Pancreas (tissue), 10 donors: ENCODE data around the gene DEDD. TPM values are rescaled to one million over a fixed set of nuclear protein-coding genes. Genes with fewer than 3 reads are reported as not detected.

Source experiments
- ATAC-seq, 4 donors: fragments of 200-7000 bp; cut with Tn5 transposase; one replicate each; pipeline versions ENCODE4 v1.8.0 to v1.9.1; 2020; ENCODE audit warnings: mild to moderate bottlenecking in 4 of 4, moderate library complexity in 4 of 4
- DNase-seq, 6 donors: peaks; one replicate each; pipeline ENCODE4 v3.0.0-alpha.2; 2020
- FAIRE-seq: peaks from 2 replicates; lab custom pipeline; 2012; peaks lifted over from hg19 to GRCh38; lab: Jason Lieb, UNC
- H3K27ac ChIP-seq, 4 donors: fragments of 200-600 bp; sonication (generic); 1 replicate in 3 of 4; 2 replicates in 1 of 4; pipeline versions ENCODE4 v1.5.0 to v1.8.0; 2020
- H3K27me3 ChIP-seq, 4 donors: fragments of 200-600 bp; one replicate each; pipeline ENCODE4 v1.8.0; 2021
- H3K36me3 ChIP-seq, 3 donors: fragments of 200-600 bp; sonication (generic) in 1 of 3; one replicate each; pipeline versions ENCODE4 v1.5.0 to v1.8.0; 2020 to 2021
- H3K4me1 ChIP-seq, 3 donors: fragments of 200-600 bp; one replicate each; pipeline ENCODE4 v1.8.0; 2021
- H3K4me3 ChIP-seq, 4 donors: fragments of 200-600 bp; sonication (generic) in 2 of 4; one replicate each; pipeline versions ENCODE4 v1.5.0 to v1.8.0; 2020 to 2021
- H3K9me3 ChIP-seq, 4 donors: fragments of 200-600 bp; one replicate each; pipeline ENCODE4 v1.8.0; 2021
- CTCF ChIP-seq, 4 donors: fragments of 200-600 bp; sonication (generic) in 3 of 4; IDR thresholded peaks; one replicate each; pipeline versions ENCODE4 v1.5.0 to v1.8.0; 2021; ENCODE audit warnings: antibody characterized with exemption in 4 of 4
- WGBS, 2 donors: extraction: QIAGEN DNeasy Blood & Tissue Kit; methylation state at CpG; one replicate each; pipeline ENCODE4 v1.1.7; 2013; 5-methylcytosine and 5-hydroxymethylcytosine counted together
- intact Hi-C, 3 donors: fragments of 100-400 bp; cut with DNase I; formaldehyde crosslinking; loops; one replicate each; pipeline versions ENCODE4 v1.11.1 to v1.14.2; 2022
- polyA plus RNA-seq, 2 donors: library from polyadenylated mRNA; stranded (reverse); fragments of 200-250 nt; gene quantifications; one replicate each; pipeline ENCODE4 v1.2.3, GENCODE V29; 2013
- total RNA-seq, 6 donors: library from RNA; stranded (reverse); fragmentation: NEBNext Ultra II Directional in 4 of 6; extraction: Animal tissue kit (Norgen Biotek cat#: 25700) in 4 of 6; gene quantifications; one replicate each; pipeline versions ENCODE4 v1.2.1 to v1.2.4, GENCODE V29; 2021 to 2023
- donor health status: healthy with polysubstance abuse.
- donor health status: DM: no; HTN: no; CAD: no; lungs with moderate emphysema.
- donor health status: DM: no; HTN: no; CAD: no.
- donor health status: control.
- donor health status: control.
- donor health status: Bipolar disorder and iron deficiency.
- donor health status: DM: yes; HTN: yes; CAD: no.
- donor health status: DM: no; HTN: no; CAD: no.
- donor health status: DM: no; HTN: no; CAD: no.
- donor health status: DM: yes; HTN: yes; CAD: no.

The DEDD gene
- total and polyA plus RNA-seq, 8 donors: 11.1 to 20.8 (median 15.6) TPM

- intact Hi-C loops: loop anchor here in 1 of 3 donors (10.0 kb wide), 1 partner anchor 104 kb away; no protein-coding TSS in a partner anchor
- no peak for FAIRE-seq
Observed at GRCh38 chr1:161098210-161099068, 34.0 kb downstream of the DEDD start, which contains the start of gene KLHDC9. TSS of gene KLHDC9 (plus strand) at chr1:161098361. CDS start at chr1:161098536, 175 bp downstream.

DNA sequence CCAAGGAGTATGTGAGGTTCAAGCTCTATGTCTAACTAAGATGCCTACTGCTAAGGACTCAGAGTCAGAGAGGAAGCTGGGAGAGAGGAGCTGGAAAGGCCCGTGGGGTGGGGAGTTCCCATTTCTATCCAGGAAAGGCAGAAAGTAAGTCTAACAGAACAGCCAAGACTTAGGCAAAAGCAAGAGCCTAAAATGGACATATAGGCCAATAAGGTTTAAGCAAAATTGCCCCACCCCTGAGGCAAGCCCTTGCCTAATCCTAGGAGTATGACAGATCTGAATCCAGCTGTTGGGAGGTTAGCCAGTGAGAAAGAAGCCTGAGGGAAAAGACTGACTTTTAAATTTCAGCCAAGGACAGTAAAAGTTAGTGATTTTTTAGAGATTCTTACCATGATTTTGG lies 35.9 kb downstream of the DEDD start:
- no peak for TF ChIP-seq CTCF (IDR thresholded peaks at IDR 0.05)
- DNase-seq (no peak), FAIRE-seq (no peak), ATAC-seq (no peak)
- Histone ChIP-seq H3K4me3 (no peak overlapping the region), H3K4me1 (peaks cover 0 to 10% (median 3%) of the 10 kb centered on the region in 3 donors), H3K36me3 (peaks cover 0 to 2% (median 0%) of the 10 kb centered on the region in 3 donors), H3K27me3 (no peaks in the 10 kb centered on the region), H3K9me3 (no peaks in the 10 kb centered on the region), H3K27ac (peak overlapping the region in 1 of 4 donors; percentile 19)
- 44 to 57% methylated on average over 1 of the region's 1 CpG for WGBS, 2 donors
- intact Hi-C loops: loop anchor here in 1 of 3 donors (10.0 kb wide), 1 partner anchor 102 kb away; no protein-coding TSS in a partner anchor

More at GRCh38 chr1:161098210-161099068, 34.0 kb downstream of the DEDD start, which contains the start of gene KLHDC9:
- peaks cover 0 to 10% (median 3%) of the 10 kb centered on the region in 3 donors for H3K4me1 ChIP-seq
- H3K4me3 ChIP-seq: peak within 1 kb of the TSS; percentile 61 to 86 (median 76)
- TF ChIP-seq CTCF (IDR thresholded peaks at IDR 0.05): peak in 2 of 4 donors; percentile 6 to 7
- no peaks in the 10 kb centered on the region for H3K9me3 ChIP-seq
- WGBS, 2 donors: 3 to 4% methylated on average over 62 to 71 of the region's 71 CpGs
- peak; percentile 92 to 97 (median 94) for ATAC-seq
- peak within 1 kb of the TSS; percentile 38 to 64 (median 58) for H3K27ac ChIP-seq
- H3K27me3 ChIP-seq: no peaks in the 10 kb centered on the region
- peak; percentile 88 to 95 (median 92) for DNase-seq
- H3K36me3 ChIP-seq: peaks cover 0 to 9% (median 0%) of the 10 kb centered on the region in 3 donors

GRCh38 chr1:161096015-161096414 lies 36.5 kb downstream of the DEDD start:
- WGBS, 2 donors: 77 to 87% methylated on average over 2 of the region's 2 CpGs
- H3K27me3 ChIP-seq: no peaks in the 10 kb centered on the region
- ATAC-seq: no peak

DNA sequence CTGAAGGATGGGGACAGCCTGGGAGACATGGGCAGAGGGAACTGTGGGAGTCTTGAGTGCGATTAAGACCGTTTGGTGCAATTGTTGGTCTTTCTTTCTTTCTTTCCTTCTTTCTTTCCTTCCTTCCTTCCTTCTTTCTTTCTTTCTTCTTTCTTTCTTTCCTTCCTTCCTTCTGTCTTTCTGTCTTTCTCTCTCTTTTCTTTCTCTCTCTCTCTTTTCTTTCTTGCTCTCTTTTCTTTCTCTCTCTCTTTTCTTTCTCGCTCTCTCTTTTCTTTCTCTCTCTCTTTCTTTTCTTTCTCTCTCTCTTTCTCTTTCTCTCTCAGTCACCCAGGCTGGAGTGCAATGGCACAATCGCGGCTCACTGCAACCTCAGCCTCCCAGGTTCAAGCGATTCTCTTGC lies 37.2 kb downstream of the DEDD start:
- H3K27me3 ChIP-seq: no peaks in the 10 kb centered on the region
- H3K4me1 ChIP-seq: peaks cover 0 to 10% (median 4%) of the 10 kb centered on the region in 3 donors
- intact Hi-C loops: loop anchor here in 1 of 3 donors (10.0 kb wide), 1 partner anchor 100 kb away; no protein-coding TSS in a partner anchor
- ATAC-seq (no peak), FAIRE-seq (no peak), DNase-seq (peak in 1 of 6 donors; percentile 12)
- H3K36me3 ChIP-seq: no peaks in the 10 kb centered on the region
- 87 to 92% methylated on average over 6 of the region's 6 CpGs for WGBS, 2 donors
- no peaks in the 10 kb centered on the region for H3K9me3 ChIP-seq
- no peak for TF ChIP-seq CTCF (IDR thresholded peaks at IDR 0.05)
- no peak overlapping the region for H3K27ac ChIP-seq
- no peak overlapping the region for H3K4me3 ChIP-seq

More at GRCh38 chr1:161096015-161096414, 36.5 kb downstream of the DEDD start:
- Histone ChIP-seq H3K4me1 (peaks cover 0 to 10% (median 3%) of the 10 kb centered on the region in 3 donors), H3K36me3 (no peaks in the 10 kb centered on the region), H3K27ac (no peak overlapping the region), H3K4me3 (no peak overlapping the region), H3K9me3 (no peaks in the 10 kb centered on the region)
- TF ChIP-seq CTCF (IDR thresholded peaks at IDR 0.05): no peak
- DNase-seq (no peak), FAIRE-seq (no peak)
- intact Hi-C loops: loop anchor here in 1 of 3 donors (10.0 kb wide), 1 partner anchor 101 kb away; no protein-coding TSS in a partner anchor
